H1 (cell line): ENCODE measurements around the gene PAQR4.

Experiments
- CEBPB ChIP-seq: IDR thresholded peaks from 2 replicates; pipeline ENCODE4 v1.6.1; 2012; ENCODE audit warnings: low read depth, low read length
- EZH2 ChIP-seq: fragments of 200-600 bp; sonication (generic); IDR thresholded peaks from 2 replicates; pipeline ENCODE4 v1.7.1; 2012; ENCODE audit warnings: low read depth, mild to moderate bottlenecking, moderate library complexity, low read length, inconsistent platforms; ENCODE audit not compliant: severe bottlenecking
- JUND ChIP-seq: IDR thresholded peaks from 2 replicates; pipeline ENCODE4 v1.6.1; 2011; ENCODE audit warnings: mild to moderate bottlenecking, improper control_type of control experiment, low read length
- MAX ChIP-seq: IDR thresholded peaks from 2 replicates; pipeline ENCODE4 v1.6.1; 2012; ENCODE audit warnings: inconsistent platforms
- POLR2AphosphoS5 ChIP-seq: IDR thresholded peaks from 2 replicates; pipeline ENCODE4 v1.6.1; 2011; ENCODE audit warnings: low read depth, low read length
- SIX5 ChIP-seq: IDR thresholded peaks from 2 replicates; pipeline ENCODE4 v1.6.1; 2011; ENCODE audit warnings: mild to moderate bottlenecking, low read depth, low read length
- SUZ12 ChIP-seq: fragments of 200-600 bp; sonication (generic); IDR thresholded peaks from 2 replicates; pipeline ENCODE4 v1.6.1; 2012; ENCODE audit warnings: mild to moderate bottlenecking, inconsistent platforms, low read length, moderate library complexity, mixed read lengths
- TAF1 ChIP-seq: IDR thresholded peaks from 2 replicates; pipeline ENCODE4 v1.6.1; 2011; ENCODE audit warnings: mild to moderate bottlenecking, low read depth, low read length
- YY1 ChIP-seq: IDR thresholded peaks from 2 replicates; pipeline ENCODE4 v1.6.1; 2011; ENCODE audit warnings: low read depth, mild to moderate bottlenecking, low read length
- ZNF274 ChIP-seq: IDR thresholded peaks from 2 replicates; pipeline ENCODE4 v1.7.0; 2012; ENCODE audit warnings: low read length, borderline replicate concordance; ENCODE audit errors: extremely low read depth
- TF ChIP-seq, protein P1 (sequence below), 3 experiments: IDR thresholded peaks; 1 replicate in 2 of 3; 2 replicates in 1 of 3; pipeline versions ENCODE4 v1.5.1 to v1.6.1; 2011; ENCODE audit warnings: low read length in 3 of 3, mild to moderate bottlenecking in 3 of 3, inconsistent platforms in 2 of 3, low read depth in 1 of 3, moderate library complexity in 1 of 3; ENCODE audit not compliant: insufficient read depth in 1 of 3; ENCODE audit errors: control extremely low read depth in 1 of 3

GRCh38 chr16:2985462-2985861 lies 16.3 kb downstream of the PAQR4 start:
- TF ChIP-seq EZH2 (no peak), SIX5 (no peak), CEBPB (no peak), POLR2AphosphoS5 (no peak), TAF1 (no peak), SUZ12 (no peak), ZNF274 (no peak), JUND (no peak), YY1 (no peak), MAX (no peak)
- TF ChIP-seq, protein P1, sequence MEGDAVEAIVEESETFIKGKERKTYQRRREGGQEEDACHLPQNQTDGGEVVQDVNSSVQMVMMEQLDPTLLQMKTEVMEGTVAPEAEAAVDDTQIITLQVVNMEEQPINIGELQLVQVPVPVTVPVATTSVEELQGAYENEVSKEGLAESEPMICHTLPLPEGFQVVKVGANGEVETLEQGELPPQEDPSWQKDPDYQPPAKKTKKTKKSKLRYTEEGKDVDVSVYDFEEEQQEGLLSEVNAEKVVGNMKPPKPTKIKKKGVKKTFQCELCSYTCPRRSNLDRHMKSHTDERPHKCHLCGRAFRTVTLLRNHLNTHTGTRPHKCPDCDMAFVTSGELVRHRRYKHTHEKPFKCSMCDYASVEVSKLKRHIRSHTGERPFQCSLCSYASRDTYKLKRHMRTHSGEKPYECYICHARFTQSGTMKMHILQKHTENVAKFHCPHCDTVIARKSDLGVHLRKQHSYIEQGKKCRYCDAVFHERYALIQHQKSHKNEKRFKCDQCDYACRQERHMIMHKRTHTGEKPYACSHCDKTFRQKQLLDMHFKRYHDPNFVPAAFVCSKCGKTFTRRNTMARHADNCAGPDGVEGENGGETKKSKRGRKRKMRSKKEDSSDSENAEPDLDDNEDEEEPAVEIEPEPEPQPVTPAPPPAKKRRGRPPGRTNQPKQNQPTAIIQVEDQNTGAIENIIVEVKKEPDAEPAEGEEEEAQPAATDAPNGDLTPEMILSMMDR (IDR thresholded peaks at IDR 0.05; ENCODE audit: control extremely low read depth in 1 of 3, insufficient read depth in 1 of 3, low read depth in 1 of 3, low read length in 3 of 3): no peak
